H1 (cell line): ENCODE results near the gene GULP1. TPM values are rescaled to one million over a fixed set of nuclear protein-coding genes. Genes with fewer than 3 reads are reported as not detected.

Experiments
- CBX5 ChIP-seq: fragments of 300-800, 300-1000 bp; sonication (generic); IDR thresholded peaks from 2 replicates; pipeline ENCODE4 v1.7.1; 2016; ENCODE audit warnings: antibody characterized with exemption, low read length, low read depth
- CBX8 ChIP-seq: fragments of 300-800, 300-1000 bp; sonication (generic); IDR thresholded peaks from 2 replicates; pipeline ENCODE4 v1.7.1; 2016; ENCODE audit warnings: low read depth, low read length, borderline replicate concordance
- CREB1 ChIP-seq: IDR thresholded peaks from 2 replicates; pipeline ENCODE4 v1.6.1; 2012; ENCODE audit warnings: inconsistent platforms
- CTBP2 ChIP-seq: IDR thresholded peaks from 2 replicates; pipeline ENCODE4 v1.7.0; 2011; ENCODE audit warnings: borderline replicate concordance, mild to moderate bottlenecking, moderate library complexity, mixed read lengths, low read length; ENCODE audit not compliant: insufficient read depth, insufficient read length
- CTCF ChIP-seq, 3 experiments: IDR thresholded peaks; 1 replicate in 2 of 3; 2 replicates in 1 of 3; pipeline versions ENCODE4 v1.5.1 to v1.6.1; 2011; ENCODE audit warnings: low read length in 3 of 3, mild to moderate bottlenecking in 3 of 3, inconsistent platforms in 2 of 3, low read depth in 1 of 3, moderate library complexity in 1 of 3; ENCODE audit not compliant: insufficient read depth in 1 of 3; ENCODE audit errors: control extremely low read depth in 1 of 3
- E2F6 ChIP-seq: IDR thresholded peaks from 2 replicates; pipeline ENCODE4 v1.6.1; 2012; ENCODE audit warnings: inconsistent platforms
- EP300 ChIP-seq, 2 experiments: IDR thresholded peaks; 1 replicate in 1 of 2; 2 replicates in 1 of 2; pipeline ENCODE4 v1.6.1; 2011 to 2012; ENCODE audit warnings: low read depth in 2 of 2, low read length in 2 of 2, mild to moderate bottlenecking in 2 of 2, borderline replicate concordance in 1 of 2, inconsistent platforms in 1 of 2, moderate library complexity in 1 of 2
- EZH2 ChIP-seq: fragments of 200-600 bp; sonication (generic); IDR thresholded peaks from 2 replicates; pipeline ENCODE4 v1.7.1; 2012; ENCODE audit warnings: low read depth, mild to moderate bottlenecking, moderate library complexity, low read length, inconsistent platforms; ENCODE audit not compliant: severe bottlenecking
- GTF2F1 ChIP-seq: IDR thresholded peaks from 2 replicates; pipeline ENCODE4 v1.6.1; 2012; ENCODE audit warnings: low read depth, low read length, improper control_type of control experiment, borderline replicate concordance
- KDM4A ChIP-seq: IDR thresholded peaks from one replicate; pipeline ENCODE4 v1.7.1; 2012; ENCODE audit warnings: low read depth, mild to moderate bottlenecking, moderate library complexity, low read length, inconsistent platforms; ENCODE audit not compliant: severe bottlenecking
- KDM5A ChIP-seq: fragments of 200-600 bp; IDR thresholded peaks from 2 replicates; pipeline ENCODE4 v1.7.1; 2012; ENCODE audit warnings: mild to moderate bottlenecking, low read length, inconsistent platforms, mixed read lengths
- MAX ChIP-seq: IDR thresholded peaks from 2 replicates; pipeline ENCODE4 v1.6.1; 2012; ENCODE audit warnings: inconsistent platforms
- SAP30 ChIP-seq: fragments of 300-600 bp; sonication (generic); IDR thresholded peaks from 2 replicates; pipeline ENCODE4 v1.7.1; 2012; ENCODE audit warnings: low read length, moderate library complexity, mild to moderate bottlenecking, inconsistent platforms; ENCODE audit not compliant: insufficient read depth, insufficient replicate concordance
- SIX5 ChIP-seq: IDR thresholded peaks from 2 replicates; pipeline ENCODE4 v1.6.1; 2011; ENCODE audit warnings: mild to moderate bottlenecking, low read depth, low read length
- SP4 ChIP-seq: IDR thresholded peaks from 2 replicates; pipeline ENCODE4 v1.6.1; 2012; ENCODE audit warnings: low read length, inconsistent platforms
- SUZ12 ChIP-seq: fragments of 200-600 bp; sonication (generic); IDR thresholded peaks from 2 replicates; pipeline ENCODE4 v1.6.1; 2012; ENCODE audit warnings: mild to moderate bottlenecking, inconsistent platforms, low read length, moderate library complexity, mixed read lengths
- TAF1 ChIP-seq: IDR thresholded peaks from 2 replicates; pipeline ENCODE4 v1.6.1; 2011; ENCODE audit warnings: mild to moderate bottlenecking, low read depth, low read length
- TCF12 ChIP-seq: IDR thresholded peaks from 2 replicates; pipeline ENCODE4 v1.6.1; 2011; ENCODE audit warnings: low read depth, mild to moderate bottlenecking, low read length
- TEAD4 ChIP-seq: IDR thresholded peaks from 2 replicates; pipeline ENCODE4 v1.6.1; 2012; ENCODE audit warnings: low read depth, low read length, inconsistent platforms, mixed read lengths
- ZNF274 ChIP-seq: IDR thresholded peaks from 2 replicates; pipeline ENCODE4 v1.7.0; 2012; ENCODE audit warnings: low read length, borderline replicate concordance; ENCODE audit errors: extremely low read depth
- polyA plus RNA-seq, 7 experiments: library from polyadenylated mRNA; depleted of rRNA in 3 of 7; stranded (reverse) in 5 of 7; unstranded in 2 of 7; fragments of >200 nt in 5 of 7; fragments of 200-250 nt in 2 of 7; gene quantifications; 1 replicate in 5 of 7; 2 replicates in 1 of 7; 4 replicates in 1 of 7; pipeline versions ENCODE4 v1.2.1 to v1.2.3, GENCODE V29; 2011 to 2013; ENCODE audit warnings: missing spikeins in 2 of 7, mixed read lengths in 2 of 7
- total RNA-seq: library from RNA; stranded (reverse); fragmentation: NEBNext Ultra II Directional; extraction: Animal tissue kit (Norgen Biotek cat#: 25700); gene quantifications from 2 replicates; pipeline ENCODE4 v1.2.1, GENCODE V29; 2021

The GULP1 gene
- total and polyA plus RNA-seq, 2 of the 8 experiments (the other 6 are each of a cell fraction or from before 2014, with no cell fraction given) = 69.7 to 139 TPM

- TF ChIP-seq SAP30 (peak; percentile 94), ZNF274 (no peak), CTBP2 (no peak), TEAD4 (peak; percentile 28; the same call in 1 of the 2 replicates), CREB1 (peak; percentile 63; the same call in 1 of the 2 replicates), E2F6 (no peak), EP300 (IDR thresholded peaks at IDR 0.05; ENCODE audit: borderline replicate concordance in 1 of 2, low read depth in 2 of 2, low read length in 2 of 2) (no peak), MAX (peak; percentile 79), CTCF (IDR thresholded peaks at IDR 0.05; ENCODE audit: control extremely low read depth in 1 of 3, insufficient read depth in 1 of 3, low read depth in 1 of 3, low read length in 3 of 3) (no peak), TCF12 (no peak), SUZ12 (no peak), KDM5A (no peak), GTF2F1 (no peak), EZH2 (no peak), CBX8 (no peak), KDM4A (peak; percentile 63), SP4 (no peak), CBX5 (no peak), SIX5 (no peak), TAF1 (peak; percentile 91)
These were observed 920 bp downstream of the GULP1 start (continued) for GRCh38 chr2:188292348-188293239.
